Caco-2 (cell line): ENCODE data around the gene LYSMD2. TPM values are rescaled to one million over a fixed set of nuclear protein-coding genes. Genes with fewer than 3 reads are reported as not detected.

Experiments
- BruUV-seq: library from RNA; stranded (reverse); fragments of 400-500 nt; replicated peaks from 2 replicates; lab custom pipeline; 2021; lab: Mats Ljungman, UMichigan
- CTCF ChIA-PET: fragments of 300-600 bp; sonication (Branson Sonifier 250); formaldehyde crosslinking; loops from one replicate; lab custom pipeline; 2022; ENCODE audit warnings: antibody characterized with exemption; lab: Charles Lee
- POLR2A ChIA-PET: fragments of 300-600 bp; sonication (Branson Sonifier 250); formaldehyde crosslinking; loops from one replicate; lab custom pipeline; 2022; ENCODE audit warnings: antibody characterized with exemption; lab: Charles Lee
- DNase-seq, 2 experiments: peaks; one replicate each; pipeline versions ENCODE4 v3.0.0 to v3.0.0-alpha.2; 2020 to 2022
- H3K27me3 ChIP-seq: replicated peaks from 2 replicates; pipeline ENCODE4 v1.6.0; 2011; ENCODE audit warnings: low read length; ENCODE audit not compliant: control insufficient read depth, insufficient read depth
- H3K36me3 ChIP-seq: 2 replicates; pipeline ENCODE4 v1.5.1; 2011; ENCODE audit warnings: low read length; ENCODE audit not compliant: control insufficient read depth, insufficient read depth
- H3K4me1 ChIP-seq: fragments of 250-450 bp; sonication (Bioruptor Pico); 2 replicates; pipeline ENCODE4 v1.5.1; 2020; ENCODE audit warnings: mild to moderate bottlenecking
- H3K4me3 ChIP-seq: 2 replicates; pipeline ENCODE4 v1.5.1; 2011; ENCODE audit warnings: low read depth, mild to moderate bottlenecking, control low read depth, low read length
- H3K9me3 ChIP-seq: fragments of 250-450 bp; sonication (Bioruptor Pico); 2 replicates; pipeline ENCODE4 v1.5.1; 2020; ENCODE audit warnings: mild to moderate bottlenecking, moderate library complexity
- H3K27ac Mint-ChIP-seq: one replicate; pipeline ENCODE4 v1.8.0; 2022; ENCODE audit warnings: mixed read lengths; ENCODE audit not compliant: unreplicated experiment
- H3K27me3 Mint-ChIP-seq: one replicate; pipeline ENCODE4 v1.8.0; 2022; ENCODE audit warnings: mixed read lengths; ENCODE audit not compliant: insufficient read depth, unreplicated experiment
- H3K36me3 Mint-ChIP-seq: one replicate; pipeline ENCODE4 v1.8.0; 2022; ENCODE audit warnings: mild to moderate bottlenecking, mixed read lengths; ENCODE audit not compliant: insufficient read depth, unreplicated experiment
- H3K4me1 Mint-ChIP-seq: one replicate; pipeline ENCODE4 v1.8.0; 2022; ENCODE audit warnings: low read depth, mixed read lengths; ENCODE audit not compliant: unreplicated experiment
- H3K4me3 Mint-ChIP-seq: one replicate; pipeline ENCODE4 v1.8.0; 2022; ENCODE audit warnings: mild to moderate bottlenecking, moderate library complexity, mixed read lengths; ENCODE audit not compliant: unreplicated experiment
- H3K9me3 Mint-ChIP-seq: one replicate; pipeline ENCODE4 v1.8.0; 2022; ENCODE audit warnings: mixed read lengths; ENCODE audit not compliant: unreplicated experiment
- intact Hi-C: fragments of 100-400 bp; cut with micrococcal nuclease; formaldehyde crosslinking; loops from one replicate; pipeline ENCODE4 v1.10.0; 2022; ENCODE audit not compliant: unreplicated experiment
- total RNA-seq: library from RNA; stranded (reverse); gene quantifications from 2 replicates; pipeline ENCODE4 v1.2.3, GENCODE V29; 2022
- TF ChIP-seq, protein P1 (sequence below), 2 experiments: fragments of 200-600 bp in 1 of 2; IDR thresholded peaks; 1 replicate in 1 of 2; 2 replicates in 1 of 2; pipeline versions ENCODE4 v1.5.1 to v1.8.0; 2011 to 2022; ENCODE audit warnings: antibody characterized with exemption in 1 of 2, control low read depth in 1 of 2, inconsistent platforms in 1 of 2, low read depth in 1 of 2, low read length in 1 of 2, mild to moderate bottlenecking in 1 of 2, moderate library complexity in 1 of 2; ENCODE audit not compliant: insufficient read depth in 1 of 2, severe bottlenecking in 1 of 2, unreplicated experiment in 1 of 2

The LYSMD2 gene
- total RNA-seq, 1 experiment from 2014 or later = 0.29 TPM

DNA sequence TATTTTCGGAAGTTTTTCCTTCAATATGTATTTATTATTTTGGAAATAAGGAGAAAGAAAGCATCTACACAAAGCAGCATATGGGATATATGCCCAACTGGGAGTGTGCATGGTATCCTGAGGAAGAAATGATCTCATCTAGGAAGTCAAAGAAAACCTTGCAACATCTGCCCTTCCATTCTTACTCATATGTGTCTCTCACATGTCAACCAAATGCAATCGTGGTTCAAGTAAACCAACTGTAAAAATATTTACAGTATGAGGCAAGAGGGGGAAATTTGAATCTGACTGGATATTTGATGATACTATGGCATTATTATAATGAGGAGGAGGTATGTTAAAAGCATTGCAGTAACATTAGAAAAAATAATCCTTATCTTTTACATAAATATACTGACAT, 59.4 kb downstream of the LYSMD2 start:
- H3K27ac Mint-ChIP-seq = no peak overlapping the region
- no peaks in the 10 kb centered on the region for H3K4me1 Mint-ChIP-seq

DNA sequence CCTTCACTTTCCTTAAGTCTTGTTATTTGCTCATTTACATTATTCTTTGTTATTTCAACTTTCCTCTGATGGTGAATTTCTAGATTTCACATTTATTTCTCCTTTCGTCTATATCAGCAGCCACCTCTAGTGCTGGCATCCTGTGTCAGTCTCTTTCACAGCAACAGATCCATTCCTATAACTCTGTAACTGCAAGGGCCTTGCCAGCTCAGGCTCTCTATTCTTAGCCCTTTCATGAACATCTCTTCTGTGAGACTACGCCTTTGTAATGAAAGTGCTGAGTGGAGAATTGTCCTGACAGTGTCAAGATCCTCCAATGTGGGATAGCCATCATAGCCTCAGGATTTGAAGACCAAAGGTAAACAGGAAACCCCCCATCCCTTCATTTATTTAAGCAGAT, 60.0 kb downstream of the LYSMD2 start:
- H3K27me3 ChIP-seq = no peaks in the 10 kb centered on the region
- intact Hi-C loops = no loop called here
- Mint-ChIP-seq H3K27me3 (peaks cover 14% of the 10 kb centered on the region), H3K4me1 (no peaks in the 10 kb centered on the region), H3K27ac (no peak overlapping the region), H3K36me3 (no peaks in the 10 kb centered on the region), H3K9me3 (no peaks in the 10 kb centered on the region), H3K4me3 (no peak overlapping the region)
- no TSS peak for BruUV-seq
- CTCF ChIA-PET = no interaction called here
- no peaks in the 10 kb centered on the region for H3K9me3 ChIP-seq
- no peaks in the 10 kb centered on the region for H3K4me1 ChIP-seq
- POLR2A ChIA-PET = no interaction called here
- TF ChIP-seq, protein P1, sequence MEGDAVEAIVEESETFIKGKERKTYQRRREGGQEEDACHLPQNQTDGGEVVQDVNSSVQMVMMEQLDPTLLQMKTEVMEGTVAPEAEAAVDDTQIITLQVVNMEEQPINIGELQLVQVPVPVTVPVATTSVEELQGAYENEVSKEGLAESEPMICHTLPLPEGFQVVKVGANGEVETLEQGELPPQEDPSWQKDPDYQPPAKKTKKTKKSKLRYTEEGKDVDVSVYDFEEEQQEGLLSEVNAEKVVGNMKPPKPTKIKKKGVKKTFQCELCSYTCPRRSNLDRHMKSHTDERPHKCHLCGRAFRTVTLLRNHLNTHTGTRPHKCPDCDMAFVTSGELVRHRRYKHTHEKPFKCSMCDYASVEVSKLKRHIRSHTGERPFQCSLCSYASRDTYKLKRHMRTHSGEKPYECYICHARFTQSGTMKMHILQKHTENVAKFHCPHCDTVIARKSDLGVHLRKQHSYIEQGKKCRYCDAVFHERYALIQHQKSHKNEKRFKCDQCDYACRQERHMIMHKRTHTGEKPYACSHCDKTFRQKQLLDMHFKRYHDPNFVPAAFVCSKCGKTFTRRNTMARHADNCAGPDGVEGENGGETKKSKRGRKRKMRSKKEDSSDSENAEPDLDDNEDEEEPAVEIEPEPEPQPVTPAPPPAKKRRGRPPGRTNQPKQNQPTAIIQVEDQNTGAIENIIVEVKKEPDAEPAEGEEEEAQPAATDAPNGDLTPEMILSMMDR (IDR thresholded peaks at IDR 0.05; ENCODE audit: insufficient read depth in 1 of 2, low read depth in 1 of 2, low read length in 1 of 2, severe bottlenecking in 1 of 2, unreplicated experiment in 1 of 2) = no peak
- DNase-seq = no peak
- H3K4me3 ChIP-seq = no peak overlapping the region
- no peaks in the 10 kb centered on the region for H3K36me3 ChIP-seq

More for the DNA sequence above, 59.4 kb downstream of the LYSMD2 start:
- Mint-ChIP-seq H3K27me3 (peaks cover 11% of the 10 kb centered on the region), H3K4me3 (no peak overlapping the region), H3K36me3 (no peaks in the 10 kb centered on the region), H3K9me3 (no peaks in the 10 kb centered on the region)
- BruUV-seq = no TSS peak
- TF ChIP-seq, protein P1 (IDR thresholded peaks at IDR 0.05; ENCODE audit: insufficient read depth in 1 of 2, low read depth in 1 of 2, low read length in 1 of 2, severe bottlenecking in 1 of 2, unreplicated experiment in 1 of 2) = no peak
- ChIA-PET CTCF (no interaction called here), POLR2A (no interaction called here)
- Histone ChIP-seq H3K4me3 (no peak overlapping the region), H3K27me3 (no peaks in the 10 kb centered on the region), H3K9me3 (no peaks in the 10 kb centered on the region), H3K36me3 (no peaks in the 10 kb centered on the region), H3K4me1 (no peaks in the 10 kb centered on the region)
- intact Hi-C loops = no loop called here
- DNase-seq = no peak

DNA sequence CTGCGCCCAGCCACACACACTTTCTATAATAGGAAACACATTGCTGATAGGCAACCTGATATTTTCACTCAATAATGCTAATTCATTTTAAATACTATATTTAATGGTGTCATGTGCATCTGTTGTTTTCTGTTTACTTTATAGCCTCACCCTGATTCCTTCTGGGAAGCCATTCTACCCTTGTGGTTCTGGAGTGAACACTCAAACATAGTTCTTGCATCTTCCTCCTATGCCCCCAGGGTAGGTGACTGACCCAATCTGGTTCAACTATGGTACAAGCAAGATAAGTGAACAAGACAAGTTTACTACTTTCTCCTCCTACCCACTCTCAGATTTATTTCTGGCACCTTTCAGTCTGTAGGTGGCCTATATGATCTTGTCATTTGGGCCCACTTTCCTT, 60.4 kb downstream of the LYSMD2 start:
- Histone ChIP-seq H3K9me3 (no peaks in the 10 kb centered on the region), H3K4me1 (no peaks in the 10 kb centered on the region), H3K4me3 (no peak overlapping the region), H3K27me3 (no peaks in the 10 kb centered on the region), H3K36me3 (no peaks in the 10 kb centered on the region)
- intact Hi-C loops = no loop called here
- no TSS peak for BruUV-seq
- no peak overlapping the region for H3K27ac Mint-ChIP-seq
- H3K4me1 Mint-ChIP-seq = no peaks in the 10 kb centered on the region
- H3K4me3 Mint-ChIP-seq = no peak overlapping the region
- ChIA-PET CTCF (no interaction called here), POLR2A (no interaction called here)
- H3K36me3 Mint-ChIP-seq = no peaks in the 10 kb centered on the region
- peaks cover 15% of the 10 kb centered on the region for H3K27me3 Mint-ChIP-seq
- TF ChIP-seq, protein P1 (IDR thresholded peaks at IDR 0.05; ENCODE audit: insufficient read depth in 1 of 2, low read depth in 1 of 2, low read length in 1 of 2, severe bottlenecking in 1 of 2, unreplicated experiment in 1 of 2) = no peak
- no peak for DNase-seq
- H3K9me3 Mint-ChIP-seq = no peaks in the 10 kb centered on the region
